Gastrocnemius medialis (tissue), 4 donors: Measurements from ENCODE around the gene RHOJ. TPM values are rescaled to one million over a fixed set of nuclear protein-coding genes. Genes with fewer than 3 reads are reported as not detected.

Experiments
- ATAC-seq, 2 donors: fragments of 150-250 bp; one replicate each; pipeline ENCODE4 v1.9.1; 2016
- DNase-seq, 2 donors: peaks; one replicate each; pipeline ENCODE4 v3.0.0-alpha.2; 2019
- H3K27ac ChIP-seq, 4 donors: fragments of 200-600 bp; sonication (generic); 1 replicate in 1 of 4; 2 replicates in 3 of 4; pipeline ENCODE4 v1.5.1; 2016 to 2018; ENCODE audit warnings: mild to moderate bottlenecking in 2 of 4, moderate library complexity in 1 of 4
- H3K27me3 ChIP-seq, 3 donors: fragments of 200-600 bp; sonication (generic) in 2 of 3; 1 replicate in 1 of 3; 2 replicates in 2 of 3; pipeline versions ENCODE4 v1.5.1 to v1.6.0; 2016 to 2019; ENCODE audit warnings: mild to moderate bottlenecking in 1 of 3, moderate library complexity in 1 of 3
- H3K36me3 ChIP-seq, 2 donors: fragments of 200-600 bp; sonication (generic) in 1 of 2; one replicate each; pipeline ENCODE4 v1.5.1; 2017 to 2018
- H3K4me1 ChIP-seq, 2 donors: fragments of 200-600 bp; sonication (generic) in 1 of 2; one replicate each; pipeline ENCODE4 v1.5.1; 2016 to 2017; ENCODE audit warnings: mild to moderate bottlenecking in 2 of 2
- H3K4me3 ChIP-seq, 4 donors: fragments of 200-600 bp; sonication (generic) in 3 of 4; 1 replicate in 1 of 4; 2 replicates in 3 of 4; pipeline ENCODE4 v1.5.1; 2016 to 2019; ENCODE audit warnings: mild to moderate bottlenecking in 2 of 4
- H3K9me3 ChIP-seq, 3 donors: fragments of 200-600 bp; sonication (generic) in 2 of 3; 1 replicate in 1 of 3; 2 replicates in 2 of 3; pipeline ENCODE4 v1.5.1; 2016 to 2019
- POLR2A ChIP-seq, 2 donors: fragments of 450-650 bp; IDR thresholded peaks; one replicate each; pipeline ENCODE4 v1.6.1; 2017; ENCODE audit warnings: antibody characterized with exemption in 2 of 2, mild to moderate bottlenecking in 2 of 2, moderate library complexity in 2 of 2
- in situ Hi-C, 4 donors: fragments of 200-750 bp; cut with MboI; loops; one replicate each; pipeline versions ENCODE4 v1.15.0 to v1.8.0; 2017; ENCODE audit warnings: low sequenced_read_pairs in 4 of 4
- intact Hi-C: fragments of 100-400 bp; cut with DNase I; formaldehyde crosslinking; loops from one replicate; pipeline ENCODE4 v1.15.1; 2023; ENCODE audit warnings: low total_unique reads
- total RNA-seq, 4 donors: library from RNA; depleted of rRNA; stranded (reverse); fragments of >200 nt; gene quantifications; one replicate each; pipeline versions ENCODE4 v1.1.0 to v1.2.3, GENCODE V29; 2016
- TF ChIP-seq, protein P1 (sequence below), 5 experiments: fragments of 450-650 bp in 3 of 5; fragments of 200-600 bp in 2 of 5; sonication (generic) in 2 of 5; IDR thresholded peaks in 4 of 5; conservative IDR thresholded peaks in 1 of 5; 1 replicate in 4 of 5; 2 replicates in 1 of 5; pipeline ENCODE4 v1.5.1; 2016 to 2019; ENCODE audit warnings: antibody characterized with exemption in 5 of 5, mild to moderate bottlenecking in 3 of 5, moderate library complexity in 3 of 5

The RHOJ gene
- total RNA-seq, 4 donors from 2014 or later = 2.8 to 4.9 (median 3.8) TPM

DNA sequence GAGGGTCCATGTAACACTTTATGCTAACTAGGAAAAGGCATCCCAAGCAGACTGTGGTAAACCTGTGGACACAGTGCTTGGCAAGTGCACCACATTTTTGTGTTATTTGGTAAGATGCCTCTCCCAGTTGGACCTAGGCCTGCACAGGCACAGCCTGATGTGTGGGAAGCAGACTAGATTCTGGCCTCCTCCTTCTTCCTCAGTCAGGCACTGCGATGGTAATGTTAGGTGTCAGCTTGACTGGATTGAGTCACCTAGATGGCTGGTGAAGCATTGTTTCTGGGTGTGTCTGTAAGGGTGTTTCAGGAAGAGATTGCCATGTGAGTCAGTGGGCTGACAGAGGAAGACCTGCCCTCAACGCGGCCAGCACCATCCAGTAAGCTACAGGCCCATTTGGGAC is 25.3 kb upstream of the RHOJ start:
- no peaks in the 10 kb centered on the region for H3K36me3 ChIP-seq
- H3K9me3 ChIP-seq = no peaks in the 10 kb centered on the region
- TF ChIP-seq POLR2A (IDR thresholded peaks at IDR 0.05) = no peak
- intact Hi-C loops (no loop called here), in situ Hi-C loops (loop anchor here in 3 of 4 donors (5.0 to 10.0 kb wide), 2 partner anchors 96 to 98 kb away; no protein-coding TSS in a partner anchor)
- no peak overlapping the region for H3K27ac ChIP-seq
- ATAC-seq = no peak
- H3K4me1 ChIP-seq = no peaks in the 10 kb centered on the region
- H3K27me3 ChIP-seq = no peaks in the 10 kb centered on the region
- no peak overlapping the region for H3K4me3 ChIP-seq
- no peak for DNase-seq

DNA sequence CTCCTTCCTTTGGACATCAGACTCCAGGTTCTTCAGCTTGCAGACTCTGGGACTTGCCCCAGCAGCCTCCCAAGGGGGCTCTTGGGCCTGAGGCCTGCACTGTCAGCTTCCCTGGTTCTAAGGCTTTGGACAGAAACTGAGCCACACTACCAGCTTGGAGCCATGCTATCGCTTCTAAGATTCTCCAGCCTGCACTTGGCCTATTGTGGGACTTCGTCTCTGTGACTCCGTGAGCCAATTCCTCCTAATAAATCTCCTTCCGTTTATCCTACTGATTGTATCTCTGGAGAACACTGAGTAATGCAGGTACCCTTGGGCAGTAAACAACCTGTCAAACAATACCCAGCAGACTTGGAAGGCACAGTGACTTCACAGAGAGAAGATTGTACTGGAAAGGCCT is 24.9 kb upstream of the RHOJ start:
- Histone ChIP-seq H3K27me3 (no peaks in the 10 kb centered on the region), H3K4me3 (no peak overlapping the region), H3K36me3 (no peaks in the 10 kb centered on the region), H3K27ac (peak overlapping the region in 1 of 4 donors; percentile 8), H3K4me1 (no peaks in the 10 kb centered on the region), H3K9me3 (no peaks in the 10 kb centered on the region)
- intact Hi-C loops = no loop called here
- ATAC-seq = no peak
- in situ Hi-C loops = loop anchor here in 3 of 4 donors (5.0 to 10.0 kb wide), 2 partner anchors 95 to 98 kb away; no protein-coding TSS in a partner anchor
- DNase-seq = no peak
- no peak for TF ChIP-seq POLR2A (IDR thresholded peaks at IDR 0.05)
- TF ChIP-seq, protein P1, sequence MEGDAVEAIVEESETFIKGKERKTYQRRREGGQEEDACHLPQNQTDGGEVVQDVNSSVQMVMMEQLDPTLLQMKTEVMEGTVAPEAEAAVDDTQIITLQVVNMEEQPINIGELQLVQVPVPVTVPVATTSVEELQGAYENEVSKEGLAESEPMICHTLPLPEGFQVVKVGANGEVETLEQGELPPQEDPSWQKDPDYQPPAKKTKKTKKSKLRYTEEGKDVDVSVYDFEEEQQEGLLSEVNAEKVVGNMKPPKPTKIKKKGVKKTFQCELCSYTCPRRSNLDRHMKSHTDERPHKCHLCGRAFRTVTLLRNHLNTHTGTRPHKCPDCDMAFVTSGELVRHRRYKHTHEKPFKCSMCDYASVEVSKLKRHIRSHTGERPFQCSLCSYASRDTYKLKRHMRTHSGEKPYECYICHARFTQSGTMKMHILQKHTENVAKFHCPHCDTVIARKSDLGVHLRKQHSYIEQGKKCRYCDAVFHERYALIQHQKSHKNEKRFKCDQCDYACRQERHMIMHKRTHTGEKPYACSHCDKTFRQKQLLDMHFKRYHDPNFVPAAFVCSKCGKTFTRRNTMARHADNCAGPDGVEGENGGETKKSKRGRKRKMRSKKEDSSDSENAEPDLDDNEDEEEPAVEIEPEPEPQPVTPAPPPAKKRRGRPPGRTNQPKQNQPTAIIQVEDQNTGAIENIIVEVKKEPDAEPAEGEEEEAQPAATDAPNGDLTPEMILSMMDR (IDR thresholded peaks at IDR 0.05 in 4 of 5, conservative IDR thresholded peaks at IDR 0.05 in 1 of 5) = no peak

DNA sequence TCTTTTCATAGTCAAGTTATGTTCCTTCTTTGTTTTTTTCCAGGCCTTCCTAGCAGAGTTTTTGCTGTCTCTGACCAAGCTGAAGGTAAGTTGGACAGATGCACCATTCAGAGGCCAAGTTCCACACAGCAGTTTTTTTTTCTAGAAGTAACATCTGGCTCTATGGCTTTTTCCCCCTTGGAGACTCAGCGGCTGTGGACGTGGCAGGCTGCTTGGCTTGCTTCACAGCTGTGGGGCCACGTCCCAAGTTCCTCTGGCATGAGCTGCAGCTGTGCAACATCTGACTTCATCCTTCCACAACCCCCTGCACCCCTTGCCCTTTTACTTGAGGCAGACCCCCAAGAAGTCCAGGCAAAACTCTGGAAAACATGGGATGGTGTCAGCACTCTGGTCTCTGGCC is 24.2 kb upstream of the RHOJ start:
- Histone ChIP-seq H3K4me3 (no peak overlapping the region), H3K4me1 (no peaks in the 10 kb centered on the region), H3K27ac (no peak overlapping the region), H3K9me3 (no peaks in the 10 kb centered on the region), H3K27me3 (no peaks in the 10 kb centered on the region), H3K36me3 (no peaks in the 10 kb centered on the region)
- TF ChIP-seq, protein P1 (IDR thresholded peaks at IDR 0.05 in 4 of 5, conservative IDR thresholded peaks at IDR 0.05 in 1 of 5) = no peak
- TF ChIP-seq POLR2A (IDR thresholded peaks at IDR 0.05) = no peak
- DNase-seq (peak in 1 of 2 donors; percentile 29), ATAC-seq (peak in 1 of 2 donors; percentile 39)
- intact Hi-C loops (no loop called here), in situ Hi-C loops (no loop called here)

DNA sequence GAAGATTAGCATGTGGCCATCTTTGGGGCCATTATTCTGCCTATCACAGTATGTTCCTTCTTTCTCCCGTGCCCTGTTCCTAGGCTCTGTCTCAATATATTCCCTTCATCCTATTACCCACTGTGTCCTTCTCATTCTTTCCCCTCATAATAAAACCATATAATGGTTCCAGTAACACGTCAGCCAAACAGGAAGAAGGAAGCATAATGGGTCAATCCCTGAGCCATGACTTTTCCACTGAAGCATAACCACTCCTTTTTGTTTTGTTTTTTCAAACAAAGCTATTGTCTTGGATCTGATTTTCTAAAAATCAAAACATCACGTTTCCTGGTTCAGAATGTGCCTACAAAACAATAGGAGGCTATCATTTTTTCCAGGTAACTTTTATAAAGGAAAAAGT is 21.3 kb upstream of the RHOJ start:
- H3K27ac ChIP-seq = peak overlapping the region in 1 of 4 donors; percentile 30
- intact Hi-C loops (no loop called here), in situ Hi-C loops (no loop called here)

DNA sequence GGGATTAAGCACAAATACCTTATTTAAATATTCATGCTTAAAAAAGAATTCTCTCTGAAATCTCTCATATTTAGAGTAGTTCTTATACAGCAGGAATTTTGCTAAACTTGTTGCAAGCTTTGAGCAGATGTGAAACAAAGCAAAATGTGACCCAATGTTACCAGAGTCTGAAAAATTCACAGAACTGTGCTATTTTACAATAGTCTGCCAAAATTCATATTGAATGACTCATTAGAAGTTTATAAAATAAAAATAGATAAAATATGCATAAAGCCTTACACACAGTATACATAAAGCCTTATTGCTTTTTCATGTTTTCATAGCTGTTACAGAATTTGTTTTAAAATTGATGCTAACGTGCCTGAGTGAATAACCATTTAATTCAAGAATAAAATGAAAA is 17.8 kb upstream of the RHOJ start:
- ATAC-seq (no peak), DNase-seq (no peak)
- no peak overlapping the region for H3K4me3 ChIP-seq
- H3K27ac ChIP-seq = no peak overlapping the region
- no peaks in the 10 kb centered on the region for H3K9me3 ChIP-seq
- no peak for TF ChIP-seq POLR2A (IDR thresholded peaks at IDR 0.05)
- TF ChIP-seq, protein P1 (IDR thresholded peaks at IDR 0.05 in 4 of 5, conservative IDR thresholded peaks at IDR 0.05 in 1 of 5) = no peak
- intact Hi-C loops (no loop called here), in situ Hi-C loops (no loop called here)
- H3K4me1 ChIP-seq = no peaks in the 10 kb centered on the region
- no peaks in the 10 kb centered on the region for H3K27me3 ChIP-seq
- no peaks in the 10 kb centered on the region for H3K36me3 ChIP-seq

More for the DNA sequence above, 21.3 kb upstream of the RHOJ start:
- DNase-seq (no peak), ATAC-seq (no peak)
- no peaks in the 10 kb centered on the region for H3K36me3 ChIP-seq
- TF ChIP-seq, protein P1 (IDR thresholded peaks at IDR 0.05 in 4 of 5, conservative IDR thresholded peaks at IDR 0.05 in 1 of 5) = no peak
- no peak for TF ChIP-seq POLR2A (IDR thresholded peaks at IDR 0.05)
- no peaks in the 10 kb centered on the region for H3K27me3 ChIP-seq
- H3K4me1 ChIP-seq = no peaks in the 10 kb centered on the region
- no peak overlapping the region for H3K4me3 ChIP-seq
- H3K9me3 ChIP-seq = no peaks in the 10 kb centered on the region
